NCI-H2171 treated with DMSO at 0.1 percent for 48 hours (cell line): ENCODE results near the gene GMEB2.
"Not testable (repeated sequence)": the region's sequence is repeated elsewhere in the genome, so short reads cannot be mapped to it uniquely, and the experiment has no call there.

Experiments used
- DNase-seq: peaks from one replicate; lab custom pipeline; 2025; lab: John Stamatoyannopoulos, UW

The GMEB2 gene

GRCh38 chr20:63570281-63571086, 56.4 kb downstream of the GMEB2 start:
- no peak for DNase-seq

- peak; percentile 23 for DNase-seq
Measured at GRCh38 chr20:63568986-63569949, 57.6 kb downstream of the GMEB2 start.

- DNase-seq: no peak
Measured at GRCh38 chr20:63568170-63568981, 58.5 kb downstream of the GMEB2 start.

- no peak for DNase-seq
Measured at GRCh38 chr20:63567386-63568169, 59.3 kb downstream of the GMEB2 start.

GRCh38 chr20:63567136-63567385, 59.8 kb downstream of the GMEB2 start:
- DNase-seq: no peak

GRCh38 chr20:63566395-63567135, 60.3 kb downstream of the GMEB2 start:
- DNase-seq: no peak

GRCh38 chr20:63565699-63566335, 61.1 kb downstream of the GMEB2 start:
- no peak for DNase-seq

- no peak for DNase-seq
Measured at GRCh38 chr20:63565021-63565698, 61.7 kb downstream of the GMEB2 start.

- DNase-seq: no peak
Measured at GRCh38 chr20:63564036-63564810, 62.7 kb downstream of the GMEB2 start.

- DNase-seq: no peak
Measured at GRCh38 chr20:63563225-63563935, 63.5 kb downstream of the GMEB2 start.

GRCh38 chr20:63562461-63563224, 64.3 kb downstream of the GMEB2 start:
- DNase-seq: no peak

GRCh38 chr20:63561624-63562396, 65.1 kb downstream of the GMEB2 start:
- DNase-seq: no peak

GRCh38 chr20:63560856-63561609, 65.9 kb downstream of the GMEB2 start:
- DNase-seq: no peak

- DNase-seq: no peak
Measured at GRCh38 chr20:63560333-63560805, 66.5 kb downstream of the GMEB2 start.

- DNase-seq: not testable (repeated sequence)
Measured at GRCh38 chr20:63559485-63560332, 67.2 kb downstream of the GMEB2 start.
